GM12873 (cell line): ENCODE data around the gene PFDN5.

Experiments
- TF ChIP-seq, protein P1 (sequence below): IDR thresholded peaks from 2 replicates; pipeline ENCODE4 v1.5.1; 2012; ENCODE audit warnings: low read depth, mild to moderate bottlenecking, moderate library complexity, low read length, control low read depth; ENCODE audit not compliant: insufficient read depth; ENCODE audit errors: missing control alignments

PFDN5 gene

DNA sequence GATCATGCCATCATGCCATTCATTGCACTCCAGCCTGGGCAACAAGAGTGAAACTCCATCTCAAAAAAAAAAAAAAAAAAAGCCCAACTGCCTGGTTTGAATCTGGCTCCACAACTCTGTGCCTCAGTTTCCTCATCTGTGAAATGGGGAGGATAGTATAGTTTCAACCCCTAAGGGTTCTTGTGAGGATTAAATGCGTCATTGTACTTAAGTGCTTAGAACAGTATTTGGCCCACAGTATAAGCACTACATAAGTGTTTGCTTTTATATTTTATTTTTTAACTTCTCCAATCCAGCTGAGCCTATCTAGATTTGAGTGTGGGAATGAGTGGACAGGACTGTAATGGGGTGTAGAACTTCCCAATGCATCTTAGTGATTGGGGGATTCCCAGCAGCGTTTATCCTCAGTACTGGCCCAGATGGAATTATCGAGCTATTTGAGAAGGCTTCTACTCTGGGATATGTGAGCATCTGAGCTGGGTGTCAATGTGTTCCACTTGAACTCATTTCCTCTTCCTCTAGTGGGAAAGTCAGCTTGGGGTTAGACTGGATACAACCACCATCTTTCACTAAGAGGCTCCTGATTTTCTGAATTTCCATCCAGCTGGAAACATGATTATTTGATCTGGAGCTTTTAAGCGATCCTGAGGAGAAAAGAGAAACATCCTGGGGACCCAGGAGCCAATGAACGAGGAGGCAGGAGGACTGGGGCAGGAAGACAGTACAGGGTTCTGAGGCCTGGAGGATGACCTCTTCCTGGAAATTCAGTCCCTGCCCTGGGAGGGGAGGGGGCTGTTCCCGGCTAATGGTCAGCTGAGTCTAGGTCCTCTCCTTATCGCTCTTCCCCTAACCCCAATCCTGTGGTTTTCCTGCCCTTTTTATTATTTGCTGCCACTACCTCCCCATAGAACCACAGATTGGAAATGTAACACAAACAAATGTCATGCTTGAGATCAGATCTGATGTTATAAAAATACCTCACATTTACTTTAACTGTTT lies 36.5 kb upstream of the PFDN5 start:
- TF ChIP-seq, protein P1, sequence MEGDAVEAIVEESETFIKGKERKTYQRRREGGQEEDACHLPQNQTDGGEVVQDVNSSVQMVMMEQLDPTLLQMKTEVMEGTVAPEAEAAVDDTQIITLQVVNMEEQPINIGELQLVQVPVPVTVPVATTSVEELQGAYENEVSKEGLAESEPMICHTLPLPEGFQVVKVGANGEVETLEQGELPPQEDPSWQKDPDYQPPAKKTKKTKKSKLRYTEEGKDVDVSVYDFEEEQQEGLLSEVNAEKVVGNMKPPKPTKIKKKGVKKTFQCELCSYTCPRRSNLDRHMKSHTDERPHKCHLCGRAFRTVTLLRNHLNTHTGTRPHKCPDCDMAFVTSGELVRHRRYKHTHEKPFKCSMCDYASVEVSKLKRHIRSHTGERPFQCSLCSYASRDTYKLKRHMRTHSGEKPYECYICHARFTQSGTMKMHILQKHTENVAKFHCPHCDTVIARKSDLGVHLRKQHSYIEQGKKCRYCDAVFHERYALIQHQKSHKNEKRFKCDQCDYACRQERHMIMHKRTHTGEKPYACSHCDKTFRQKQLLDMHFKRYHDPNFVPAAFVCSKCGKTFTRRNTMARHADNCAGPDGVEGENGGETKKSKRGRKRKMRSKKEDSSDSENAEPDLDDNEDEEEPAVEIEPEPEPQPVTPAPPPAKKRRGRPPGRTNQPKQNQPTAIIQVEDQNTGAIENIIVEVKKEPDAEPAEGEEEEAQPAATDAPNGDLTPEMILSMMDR = no peak

DNA sequence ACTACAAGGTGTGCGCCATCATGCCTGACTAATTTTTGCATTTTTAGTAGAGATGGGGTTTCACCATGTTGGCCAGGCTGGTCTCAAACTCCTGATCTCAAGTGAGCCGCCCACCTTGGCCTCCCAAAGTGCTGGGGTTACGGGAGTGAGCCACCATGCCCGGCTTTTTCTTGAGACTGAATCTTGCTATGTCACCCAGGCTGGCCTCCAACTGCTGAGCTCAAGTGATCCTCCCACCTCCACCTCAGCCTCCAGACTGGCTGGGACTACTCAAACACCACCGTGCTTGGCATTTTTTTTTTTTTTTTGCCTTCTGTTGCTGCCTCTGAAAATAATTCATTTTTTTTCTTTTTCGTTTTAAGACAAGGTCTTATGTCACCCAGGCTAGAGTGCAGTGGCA lies 35.5 kb upstream of the PFDN5 start:
- TF ChIP-seq, protein P1 = no peak

GRCh38 chr12:53265783-53266182 lies 29.6 kb upstream of the PFDN5 start:
- TF ChIP-seq, protein P1 = no peak

DNA sequence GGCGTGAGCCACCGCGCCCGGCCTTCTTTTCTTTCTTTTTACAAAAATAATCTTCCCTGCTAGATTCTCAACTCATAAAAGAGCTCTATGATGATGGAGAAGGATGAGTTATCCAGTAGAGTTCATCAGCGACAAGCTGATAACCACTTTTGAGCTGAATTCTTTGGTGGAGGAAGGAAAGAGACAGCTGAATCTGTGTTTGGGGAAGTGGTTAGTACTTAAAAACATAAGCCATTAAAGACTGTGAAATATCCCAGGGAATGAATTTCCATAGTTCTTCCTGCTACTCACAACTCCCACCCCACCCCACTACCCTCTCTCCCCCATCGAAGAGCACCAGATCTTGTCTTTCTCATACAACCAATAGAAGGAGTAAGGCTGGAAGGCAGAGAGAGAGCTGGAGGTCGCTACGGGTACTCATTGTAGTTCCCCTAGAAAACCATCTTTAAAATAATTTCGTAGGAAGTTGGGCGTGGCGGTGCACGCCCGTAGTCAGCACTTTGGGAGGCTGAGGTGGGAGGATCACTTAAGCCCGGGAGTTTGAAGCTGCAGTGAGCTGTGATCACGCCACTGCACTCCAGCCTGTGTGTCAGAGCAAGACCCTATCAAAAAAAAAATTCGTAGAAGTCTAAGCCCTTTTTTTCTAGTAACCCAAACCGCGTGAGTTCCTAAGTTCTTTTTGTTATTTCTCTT lies 27.9 kb upstream of the PFDN5 start:
- TF ChIP-seq, protein P1 = no peak

GRCh38 chr12:53267999-53268629 lies 27.2 kb upstream of the PFDN5 start, which contains the start of gene ESPL1:
Gene ESPL1, plus strand, starts transcription at chr12:53268299. Its CDS starts 468 bp downstream, at chr12:53268767.
- TF ChIP-seq, protein P1 = peak; percentile 60

DNA sequence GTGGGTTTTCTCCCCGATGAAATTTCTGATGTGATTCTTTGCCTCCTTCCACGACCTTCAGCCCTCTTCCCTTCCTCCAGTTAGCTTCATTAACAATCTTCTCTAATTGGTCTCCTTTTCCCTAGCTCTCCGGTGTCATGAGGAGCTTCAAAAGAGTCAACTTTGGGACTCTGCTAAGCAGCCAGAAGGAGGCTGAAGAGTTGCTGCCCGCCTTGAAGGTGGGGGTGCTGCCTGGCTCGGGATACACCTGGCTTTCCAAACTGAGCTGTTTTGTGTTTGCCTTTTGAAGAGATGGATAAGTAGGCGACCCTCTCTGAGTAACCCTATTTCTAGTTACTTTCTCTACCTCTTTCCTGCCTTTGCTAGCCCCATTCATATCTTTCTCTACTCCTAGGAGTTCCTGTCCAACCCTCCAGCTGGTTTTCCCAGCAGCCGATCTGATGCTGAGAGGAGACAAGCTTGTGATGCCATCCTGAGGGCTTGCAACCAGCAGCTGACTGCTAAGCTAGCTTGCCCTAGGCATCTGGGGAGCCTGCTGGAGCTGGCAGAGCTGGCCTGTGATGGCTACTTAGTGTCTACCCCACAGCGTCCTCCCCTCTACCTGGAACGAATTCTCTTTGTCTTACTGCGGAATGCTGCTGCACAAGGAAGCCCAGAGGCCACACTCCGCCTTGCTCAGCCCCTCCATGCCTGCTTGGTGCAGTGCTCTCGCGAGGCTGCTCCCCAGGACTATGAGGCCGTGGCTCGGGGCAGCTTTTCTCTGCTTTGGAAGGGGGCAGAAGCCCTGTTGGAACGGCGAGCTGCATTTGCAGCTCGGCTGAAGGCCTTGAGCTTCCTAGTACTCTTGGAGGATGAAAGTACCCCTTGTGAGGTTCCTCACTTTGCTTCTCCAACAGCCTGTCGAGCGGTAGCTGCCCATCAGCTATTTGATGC lies 26.4 kb upstream of the PFDN5 start:
- TF ChIP-seq, protein P1 = no peak
